Aorta (tissue), 5 donors: ENCODE results near the gene NCOA1. TPM values are rescaled to one million over a fixed set of nuclear protein-coding genes. Genes with fewer than 3 reads are reported as not detected.

ENCODE experiments used
- ATAC-seq: fragments of 200-7000 bp; cut with Tn5 transposase; one replicate; pipeline ENCODE4 v1.9.1; 2022; ENCODE audit warnings: moderate library complexity; ENCODE audit not compliant: low FRiP score
- DNase-seq, 2 donors: peaks; one replicate each; pipeline ENCODE4 v3.0.0-alpha.2; 2020
- H3K27ac ChIP-seq, 2 donors: one replicate each; pipeline ENCODE4 v1.5.1; 2013; ENCODE audit warnings: low read length in 2 of 2, mild to moderate bottlenecking in 2 of 2, moderate library complexity in 2 of 2, control low read depth in 1 of 2, inconsistent platforms in 1 of 2, low read depth in 1 of 2
- H3K27me3 ChIP-seq, 2 donors: one replicate each; pipeline ENCODE4 v1.6.1; 2013; ENCODE audit warnings: control low read depth in 1 of 2, low read length in 1 of 2, mild to moderate bottlenecking in 1 of 2, moderate library complexity in 1 of 2; ENCODE audit not compliant: insufficient read depth in 2 of 2, control insufficient read depth in 1 of 2
- H3K36me3 ChIP-seq, 2 donors: one replicate each; pipeline ENCODE4 v1.6.1; 2013; ENCODE audit warnings: control low read depth in 1 of 2, low read length in 1 of 2, mild to moderate bottlenecking in 1 of 2; ENCODE audit not compliant: insufficient read depth in 2 of 2, control insufficient read depth in 1 of 2
- H3K4me1 ChIP-seq, 2 donors: one replicate each; pipeline ENCODE4 v1.6.1; 2013; ENCODE audit warnings: low read length in 2 of 2, control low read depth in 1 of 2, mild to moderate bottlenecking in 1 of 2, moderate library complexity in 1 of 2; ENCODE audit not compliant: insufficient read depth in 2 of 2, control insufficient read depth in 1 of 2
- H3K4me3 ChIP-seq, 2 donors: one replicate each; pipeline ENCODE4 v1.5.1; 2013; ENCODE audit warnings: low read length in 2 of 2, control low read depth in 1 of 2, mild to moderate bottlenecking in 1 of 2
- H3K9me3 ChIP-seq: one replicate; pipeline ENCODE4 v1.6.1; 2013; ENCODE audit warnings: mild to moderate bottlenecking, low read length; ENCODE audit not compliant: control insufficient read depth
- WGBS, 2 donors: extraction: QIAGEN DNeasy Blood & Tissue Kit; methylation state at CpG; one replicate each; pipeline ENCODE4 v1.1.7; 2013; 5-methylcytosine and 5-hydroxymethylcytosine counted together
- intact Hi-C, 2 donors: fragments of 100-400 bp; cut with DNase I; formaldehyde crosslinking; loops; one replicate each; pipeline versions ENCODE4 v1.14.2 to v1.15.0; 2022
- polyA plus RNA-seq, 2 donors: library from polyadenylated mRNA; stranded (reverse); fragments of 200-250 nt; gene quantifications; one replicate each; pipeline ENCODE4 v1.2.3, GENCODE V29; 2013
- total RNA-seq, 2 donors: library from RNA; stranded (reverse); fragmentation: NEBNext Ultra II Directional; extraction: Animal tissue kit (Norgen Biotek cat#: 25700); gene quantifications; one replicate each; pipeline ENCODE4 v1.2.1, GENCODE V29; 2021
- donor health status: healthy with polysubstance abuse.
- donor health status: Bipolar disorder and iron deficiency.
- donor health status: DM: no; HTN: no; CAD: no.
- donor health status: DM: no; HTN: no; CAD: no.
- donor health status: DM: yes; HTN: yes; CAD: no.

NCOA1 gene
- total and polyA plus RNA-seq, 4 donors = 6.5 to 68.1 (median 26.7) TPM

DNA sequence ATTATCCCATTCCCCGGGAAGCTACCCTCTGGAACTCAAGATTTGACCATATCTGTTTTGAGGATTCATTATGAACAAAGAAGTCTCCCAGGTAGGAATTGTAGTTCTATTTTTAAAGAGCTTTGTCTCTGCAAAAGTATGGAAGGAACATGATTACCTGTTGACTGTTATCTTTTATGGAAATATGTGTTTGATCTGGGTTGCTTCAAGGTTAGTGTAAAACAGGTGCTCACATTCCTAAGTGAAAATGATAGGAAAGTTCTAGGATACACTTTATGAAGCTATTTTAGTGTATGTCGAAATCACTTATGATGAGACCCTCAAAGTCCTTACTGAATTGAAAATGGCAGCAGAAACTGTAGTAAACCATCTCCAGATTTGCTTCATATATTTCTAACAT is 153.0 kb downstream of the NCOA1 start:
- no peaks in the 10 kb centered on the region for H3K4me1 ChIP-seq
- no peaks in the 10 kb centered on the region for H3K27me3 ChIP-seq
- intact Hi-C loops = no loop called here
- ATAC-seq (no peak), DNase-seq (no peak)
- WGBS, 2 donors = 98% methylated on average over 2 of the region's 2 CpGs
- H3K9me3 ChIP-seq = no peaks in the 10 kb centered on the region
- H3K36me3 ChIP-seq = no peaks in the 10 kb centered on the region
- no peak overlapping the region for H3K4me3 ChIP-seq
- H3K27ac ChIP-seq = no peak overlapping the region

DNA sequence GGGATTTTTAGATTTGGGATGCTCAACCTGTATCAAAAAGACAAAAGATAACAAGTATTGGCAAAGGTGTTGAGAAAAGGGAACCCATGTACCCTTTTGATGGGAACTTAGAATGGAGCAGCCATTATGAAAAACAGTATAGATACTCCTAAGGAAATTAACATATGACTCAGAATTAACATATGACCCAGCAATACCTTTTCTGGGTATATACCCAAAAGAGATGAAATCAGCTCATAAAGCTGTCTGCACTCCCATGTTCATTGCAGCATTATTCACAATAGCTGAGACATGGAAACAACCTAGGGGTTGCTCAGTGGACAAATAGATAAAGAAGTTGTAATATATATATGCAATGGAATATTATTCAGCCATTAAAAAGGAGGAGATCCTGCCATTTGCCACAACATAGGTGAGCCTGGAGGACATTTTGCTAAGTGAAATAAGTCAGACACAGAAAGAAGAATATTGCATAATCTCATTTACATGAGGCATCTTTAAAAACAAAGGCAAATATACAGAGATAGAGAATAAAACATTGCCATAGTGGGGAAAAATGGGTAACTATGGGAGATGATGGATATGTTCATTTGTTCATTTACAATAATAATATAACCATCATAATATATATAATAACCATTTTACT is 160.1 kb downstream of the NCOA1 start:
- Histone ChIP-seq H3K4me1 (no peaks in the 10 kb centered on the region), H3K36me3 (no peaks in the 10 kb centered on the region), H3K27me3 (no peaks in the 10 kb centered on the region), H3K27ac (no peak overlapping the region), H3K4me3 (no peak overlapping the region), H3K9me3 (no peaks in the 10 kb centered on the region)
- ATAC-seq = no peak
- intact Hi-C loops = no loop called here
- no peak for DNase-seq

DNA sequence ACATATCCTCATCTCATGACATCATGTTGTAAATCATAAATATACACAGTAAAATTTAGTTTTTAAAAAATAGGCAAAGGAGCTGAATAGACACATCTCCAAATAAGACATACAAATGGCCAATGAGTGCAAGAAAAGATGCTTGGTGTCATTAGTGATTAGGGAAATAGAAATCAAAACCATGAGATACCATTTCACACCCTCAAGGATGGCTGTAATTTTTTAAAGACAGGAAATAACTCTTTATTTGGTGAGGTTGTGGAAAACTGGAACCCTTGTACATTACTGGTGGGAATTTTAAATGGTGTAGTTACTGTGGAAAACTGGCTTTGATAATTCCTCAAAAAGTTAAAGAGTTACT is 160.6 kb downstream of the NCOA1 start:
- intact Hi-C loops = no loop called here

GRCh38 chr2:24652265-24653182 is 161.5 kb downstream of the NCOA1 start:
- Histone ChIP-seq H3K9me3 (no peaks in the 10 kb centered on the region), H3K27ac (no peak overlapping the region), H3K36me3 (no peaks in the 10 kb centered on the region), H3K4me3 (no peak overlapping the region), H3K27me3 (no peaks in the 10 kb centered on the region), H3K4me1 (no peaks in the 10 kb centered on the region)
- no peak for DNase-seq
- WGBS, 2 donors = 88 to 93% methylated on average over 3 of the region's 3 CpGs
- no peak for ATAC-seq
- intact Hi-C loops = no loop called here

More for the DNA sequence above, 160.6 kb downstream of the NCOA1 start:
- no peak for DNase-seq
- Histone ChIP-seq H3K4me3 (no peak overlapping the region), H3K27me3 (no peaks in the 10 kb centered on the region), H3K4me1 (no peaks in the 10 kb centered on the region), H3K27ac (no peak overlapping the region), H3K36me3 (no peaks in the 10 kb centered on the region), H3K9me3 (no peaks in the 10 kb centered on the region)
- no peak for ATAC-seq

DNA sequence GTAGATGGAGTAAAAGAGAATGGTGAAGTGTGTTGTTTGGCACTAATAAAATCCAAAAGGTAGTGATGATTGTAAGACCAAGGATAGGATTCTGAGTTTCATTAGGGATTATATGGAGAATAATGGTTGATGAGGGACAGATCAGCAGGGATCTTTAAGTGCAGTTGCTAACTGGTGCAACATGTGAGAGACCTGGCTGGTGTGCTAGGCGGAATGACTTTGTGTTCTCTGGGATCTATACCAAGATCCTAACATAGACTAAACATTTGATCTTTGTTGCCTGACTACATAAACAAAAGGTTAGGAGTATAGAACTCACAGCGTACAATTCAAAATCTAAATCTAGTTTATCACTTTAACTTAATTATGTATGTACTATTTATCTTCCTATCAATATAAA is 166.8 kb downstream of the NCOA1 start:
- WGBS, 2 donors = 90% methylated on average over 2 of the region's 2 CpGs

GRCh38 chr2:24658531-24659202 is 167.6 kb downstream of the NCOA1 start:
- H3K27ac ChIP-seq = no peak overlapping the region
- no peak for DNase-seq
- intact Hi-C loops = no loop called here
- H3K4me1 ChIP-seq = peaks cover 0 to 2% of the 10 kb centered on the region in 2 donors
- H3K36me3 ChIP-seq = no peaks in the 10 kb centered on the region
- 83 to 91% methylated on average over 4 of the region's 4 CpGs for WGBS, 2 donors
- H3K9me3 ChIP-seq = no peaks in the 10 kb centered on the region
- H3K27me3 ChIP-seq = no peaks in the 10 kb centered on the region
- ATAC-seq = no peak
- H3K4me3 ChIP-seq = no peak overlapping the region

More for the DNA sequence above, 166.8 kb downstream of the NCOA1 start:
- no peaks in the 10 kb centered on the region for H3K9me3 ChIP-seq
- no peak for DNase-seq
- no peak overlapping the region for H3K4me3 ChIP-seq
- ATAC-seq = no peak
- no peaks in the 10 kb centered on the region for H3K36me3 ChIP-seq
- intact Hi-C loops = no loop called here
- peaks cover 0 to 2% of the 10 kb centered on the region in 2 donors for H3K4me1 ChIP-seq
- no peak overlapping the region for H3K27ac ChIP-seq
- no peaks in the 10 kb centered on the region for H3K27me3 ChIP-seq

DNA sequence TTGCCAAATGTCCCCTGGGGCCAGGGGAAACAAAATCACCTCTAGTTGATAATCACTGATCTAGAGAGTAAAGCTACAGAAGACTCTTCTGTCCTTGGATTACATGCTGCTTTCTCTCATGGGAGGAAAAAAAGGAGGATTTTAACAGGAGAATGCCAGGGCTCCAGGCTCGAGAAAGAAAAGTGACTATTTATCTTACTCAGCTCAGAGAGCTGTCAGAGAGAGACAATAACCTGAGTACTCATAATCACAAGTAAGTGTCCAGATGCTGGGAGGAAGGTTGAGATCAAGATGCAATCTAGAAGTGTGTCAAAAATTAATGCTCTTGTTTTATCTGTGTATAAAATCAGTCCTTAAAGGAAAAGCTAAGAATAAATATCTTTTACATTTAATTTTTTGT is 168.8 kb downstream of the NCOA1 start:
- H3K4me3 ChIP-seq = no peak overlapping the region
- peaks cover 0 to 2% of the 10 kb centered on the region in 2 donors for H3K4me1 ChIP-seq
- 39 to 41% methylated on average over 1 of the region's 1 CpG for WGBS, 2 donors
- intact Hi-C loops = no loop called here
- H3K27me3 ChIP-seq = no peaks in the 10 kb centered on the region
- H3K36me3 ChIP-seq = no peaks in the 10 kb centered on the region
- ATAC-seq (no peak), DNase-seq (no peak)
- H3K9me3 ChIP-seq = no peaks in the 10 kb centered on the region
- H3K27ac ChIP-seq = no peak overlapping the region

GRCh38 chr2:24667542-24667941 is 176.5 kb downstream of the NCOA1 start:
- H3K27ac ChIP-seq = no peak overlapping the region
- no peak overlapping the region for H3K4me3 ChIP-seq
- DNase-seq (no peak), ATAC-seq (no peak)
- H3K4me1 ChIP-seq = peaks cover 0 to 2% of the 10 kb centered on the region in 2 donors
- 89 to 92% methylated on average over 1 of the region's 1 CpG for WGBS, 2 donors
- intact Hi-C loops = no loop called here
- no peaks in the 10 kb centered on the region for H3K36me3 ChIP-seq
- H3K9me3 ChIP-seq = no peaks in the 10 kb centered on the region
- H3K27me3 ChIP-seq = no peaks in the 10 kb centered on the region
